OCI-LY1 (cell line): Measurements from ENCODE around the gene SLC25A26.
"Not testable (repeated sequence)": the region's sequence is repeated elsewhere in the genome, so short reads cannot be mapped to it uniquely, and the experiment has no call there.

Source experiments
- CTCF ChIP-seq: fragments of 200-600 bp; sonication (generic), shearing (Covaris generic); IDR thresholded peaks from 2 replicates; pipeline ENCODE4 v1.5.1; 2017; ENCODE audit warnings: mild to moderate bottlenecking, antibody characterized with exemption, low read length, moderate library complexity, mixed read lengths
- EZH2 ChIP-seq: fragments of 200-600 bp; sonication (generic), shearing (Covaris generic); IDR thresholded peaks from 2 replicates; pipeline ENCODE4 v1.8.0; 2017; ENCODE audit warnings: borderline replicate concordance, mixed run types, mild to moderate bottlenecking, antibody characterized with exemption, low read length, moderate library complexity, mixed read lengths

GRCh38 chr3:66421144-66421543, 200.3 kb downstream of the SLC25A26 start:
- TF ChIP-seq CTCF, EZH2: not testable (repeated sequence)
